ENCODE data around the gene FAAP100.

DNA sequence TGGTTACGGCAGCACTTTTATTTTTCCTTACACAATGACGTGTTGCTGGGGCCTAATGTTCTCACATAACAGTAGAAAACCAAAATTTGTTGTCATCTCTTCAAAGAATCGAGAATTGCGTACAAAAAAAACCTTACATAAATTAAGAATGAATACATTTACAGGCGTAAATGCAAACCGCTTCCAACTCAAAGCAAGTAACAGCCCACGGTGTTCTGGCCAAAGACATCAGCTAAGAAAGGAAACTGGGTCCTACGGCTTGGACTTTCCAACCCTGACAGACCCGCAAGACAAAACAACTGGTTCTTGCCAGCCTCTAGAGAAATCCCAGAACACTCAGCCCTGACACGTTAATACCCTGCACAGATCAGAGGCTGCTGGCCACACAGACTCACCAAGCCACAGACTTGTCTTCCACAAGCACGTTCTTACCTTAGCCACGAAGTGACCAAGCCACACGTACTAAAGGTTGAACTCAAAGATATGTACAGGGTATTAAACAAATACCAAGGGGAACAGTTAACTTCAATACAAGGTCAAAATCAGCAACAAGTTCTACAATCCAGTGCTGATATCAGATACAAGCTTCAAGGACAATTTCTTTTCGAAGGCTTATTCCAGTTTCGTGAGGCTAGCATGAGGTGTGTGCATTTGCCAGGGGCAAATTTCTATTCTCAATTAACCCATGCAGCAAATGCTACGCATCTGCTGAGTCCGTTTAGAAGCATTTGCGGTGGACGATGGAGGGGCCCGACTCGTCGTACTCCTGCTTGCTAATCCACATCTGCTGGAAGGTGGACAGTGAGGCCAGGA is 42.0 kb downstream of the FAAP100 start:
- TF ChIP-seq ZNF274 (IDR thresholded peaks at IDR 0.05; ENCODE audit: low read depth, low read length) (no peak), YY1 (IDR thresholded peaks at IDR 0.05; ENCODE audit: insufficient read depth, insufficient read length) (no peak), SUZ12 (IDR thresholded peaks at IDR 0.05; ENCODE audit: extremely low read depth, insufficient read depth, insufficient read length) (no peak)
